RKO (cell line): ENCODE data around the gene ACER3.

Experiments used
- DNase-seq: peaks from one replicate; pipeline ENCODE4 v3.0.0-alpha.2; 2016; ENCODE audit warnings: low spot score

Gene ACER3

GRCh38 chr11:77074205-77074604, 213.5 kb downstream of the ACER3 start:
- DNase-seq = no peak

GRCh38 chr11:77074626-77075221, 214.0 kb downstream of the ACER3 start:
- no peak for DNase-seq

GRCh38 chr11:77075425-77075905, 214.7 kb downstream of the ACER3 start:
- no peak for DNase-seq
